HG02623 (cell line): ENCODE measurements around the gene MCF2L2.
"Not testable (repeated sequence)": the region's sequence is repeated elsewhere in the genome, so short reads cannot be mapped to it uniquely, and the experiment has no call there.

Experiments used
- ATAC-seq: cut with Tn5 transposase; IDR thresholded peaks from one replicate; pipeline ENCODE4 v1.9.1; 2021; ENCODE audit warnings: moderate library complexity; ENCODE audit not compliant: unreplicated experiment

MCF2L2 gene

DNA sequence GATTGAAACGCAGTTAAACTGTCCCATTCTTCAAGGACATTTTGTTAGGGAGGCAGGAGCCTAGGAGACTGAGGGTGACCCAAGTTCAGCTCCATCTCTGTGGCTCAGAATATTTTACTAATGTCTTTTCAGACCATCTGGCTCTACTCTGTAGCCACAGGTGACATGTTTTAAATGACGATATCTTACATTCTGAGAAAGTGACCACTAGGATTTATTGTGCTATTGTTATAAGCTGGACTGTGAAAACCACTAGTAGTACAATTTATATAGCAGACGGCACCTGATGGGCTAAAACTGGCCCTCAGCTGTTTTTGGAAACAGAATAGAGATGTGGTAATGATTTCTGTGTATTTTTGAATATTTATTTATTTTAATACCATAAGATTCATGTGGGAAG, 55.5 kb downstream of the MCF2L2 start:
- ATAC-seq, result no peak

DNA sequence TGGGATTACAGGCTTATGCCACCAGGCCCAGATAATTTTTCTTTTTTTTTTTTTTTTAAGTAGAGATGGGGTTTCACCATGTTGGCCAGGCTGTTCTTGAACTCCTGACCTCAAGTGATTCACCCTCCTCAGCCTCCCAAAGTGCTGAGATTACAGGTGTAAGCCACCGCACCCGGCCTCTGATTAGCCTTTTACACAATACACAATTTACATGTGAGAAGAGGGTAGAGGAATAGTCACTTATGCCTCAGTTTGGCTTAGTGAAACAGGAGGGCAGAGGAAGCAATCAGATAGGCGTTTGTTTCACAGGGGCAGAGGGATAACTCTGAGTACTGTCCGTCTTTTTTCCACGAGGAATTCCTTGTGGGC, 56.8 kb downstream of the MCF2L2 start:
- ATAC-seq, result not testable (repeated sequence)

DNA sequence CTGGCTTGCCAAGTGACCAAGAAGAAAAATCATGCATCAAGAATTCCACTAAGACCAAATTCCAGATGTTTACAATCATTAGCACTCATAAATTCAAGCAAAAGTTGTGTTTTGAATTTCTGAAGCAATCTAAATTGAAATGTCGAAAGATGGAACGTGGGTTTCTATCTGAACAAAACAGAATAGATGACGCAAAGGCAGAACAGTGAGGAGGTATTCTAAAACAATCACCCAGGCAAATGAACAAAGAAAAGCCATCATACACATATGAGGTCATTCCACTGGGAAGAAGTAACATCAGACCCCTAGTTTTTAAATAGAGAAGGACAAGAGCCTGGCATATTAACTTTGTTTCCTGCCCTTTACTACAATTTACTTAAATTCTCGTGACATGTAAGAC, 58.0 kb downstream of the MCF2L2 start:
- no peak for ATAC-seq

DNA sequence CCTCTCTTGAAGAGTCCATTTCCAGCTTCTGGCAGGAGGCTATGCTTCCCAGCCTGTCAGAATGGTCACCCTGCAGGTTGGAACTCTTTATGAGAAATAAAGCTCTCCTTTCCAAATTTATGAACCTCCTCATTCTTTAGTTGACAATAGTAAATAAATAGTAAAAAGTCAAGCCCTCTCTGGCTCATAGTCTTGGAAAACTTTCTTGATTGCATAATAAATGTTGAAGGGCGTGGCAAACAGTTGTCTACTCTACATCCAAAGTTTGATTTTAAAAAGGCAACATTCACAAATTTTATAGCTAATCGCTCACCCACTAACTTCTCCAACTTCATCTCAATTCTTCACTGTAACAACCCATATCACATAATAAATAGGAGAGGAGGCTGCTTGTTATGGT, 58.8 kb downstream of the MCF2L2 start:
- ATAC-seq, result no peak

- no peak for ATAC-seq
These were observed 59.3 kb downstream of the MCF2L2 start for GRCh38 chr3:183369117-183369516.

- no peak for ATAC-seq
These were observed 67.3 kb downstream of the MCF2L2 start for GRCh38 chr3:183360971-183361624.

DNA sequence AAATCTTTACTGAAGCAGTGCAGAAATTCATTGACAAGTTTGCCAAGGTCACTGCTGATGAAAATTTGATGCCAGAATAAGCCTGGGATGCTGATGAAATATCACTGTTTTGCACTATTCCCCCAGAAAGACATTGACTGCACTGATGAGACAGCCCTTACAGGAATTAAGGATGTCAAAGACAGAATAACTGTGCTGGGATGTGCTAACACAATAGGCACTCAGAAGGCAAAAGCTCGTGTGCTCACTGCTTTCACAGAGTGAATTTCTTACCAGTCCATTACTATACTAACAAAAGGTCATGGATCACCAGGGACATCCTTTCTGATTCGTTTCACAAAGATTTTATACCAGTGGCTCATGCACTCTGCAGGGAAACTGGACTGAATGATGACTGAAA, 69.4 kb downstream of the MCF2L2 start:
- no peak for ATAC-seq

DNA sequence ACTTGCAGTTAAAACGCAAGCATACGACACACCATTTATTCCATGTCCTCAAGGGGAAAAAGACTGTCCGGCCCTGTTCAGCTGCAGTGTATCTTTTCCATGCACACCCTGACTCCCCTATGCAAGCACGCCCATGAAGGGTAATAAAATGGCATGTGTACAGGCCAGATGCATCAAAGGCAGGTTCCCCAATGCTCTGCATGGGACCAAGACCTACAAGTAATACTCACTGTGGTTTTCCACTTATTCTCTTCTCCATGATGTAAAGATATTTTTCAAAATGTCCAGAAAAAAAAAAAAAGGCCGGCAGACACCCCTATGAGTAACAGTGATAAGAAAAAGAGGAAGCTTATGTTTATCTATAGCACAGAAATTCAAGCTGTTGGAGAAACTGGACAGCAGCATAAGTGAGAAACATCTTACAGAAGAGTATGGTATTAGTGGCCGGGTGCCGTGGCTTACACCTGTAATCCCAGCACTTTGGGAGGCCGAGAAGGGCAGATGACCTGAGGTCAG, 70.8 kb downstream of the MCF2L2 start:
- no peak for ATAC-seq

DNA sequence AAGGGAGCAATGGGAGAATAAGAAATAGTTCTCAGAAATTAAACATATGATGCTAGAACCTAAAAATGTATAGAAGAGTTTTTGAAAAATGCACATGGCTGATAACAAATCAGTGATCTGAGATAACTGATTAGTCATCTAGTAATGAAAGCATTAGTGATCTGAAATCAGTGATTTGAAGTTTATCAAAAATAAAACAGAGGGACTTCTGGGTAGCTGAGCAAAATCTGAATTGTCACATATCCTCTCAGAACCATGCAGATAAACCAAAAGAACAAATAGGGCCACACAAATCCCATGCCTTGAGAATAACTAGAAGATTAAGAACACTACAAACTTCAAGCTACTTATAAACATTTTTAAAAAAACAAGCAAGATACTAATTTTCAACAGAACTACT, 71.5 kb downstream of the MCF2L2 start:
- no peak for ATAC-seq

GRCh38 chr3:183354874-183355273, 73.5 kb downstream of the MCF2L2 start:
- no peak for ATAC-seq

GRCh38 chr3:183354325-183354831, 74.0 kb downstream of the MCF2L2 start:
- no peak for ATAC-seq

GRCh38 chr3:183353421-183353820, 75.0 kb downstream of the MCF2L2 start:
- no peak for ATAC-seq

- ATAC-seq, result no peak
These were observed 78.3 kb downstream of the MCF2L2 start for GRCh38 chr3:183350164-183350563.

- ATAC-seq, result no peak
These were observed 78.8 kb downstream of the MCF2L2 start for GRCh38 chr3:183349421-183350157.

DNA sequence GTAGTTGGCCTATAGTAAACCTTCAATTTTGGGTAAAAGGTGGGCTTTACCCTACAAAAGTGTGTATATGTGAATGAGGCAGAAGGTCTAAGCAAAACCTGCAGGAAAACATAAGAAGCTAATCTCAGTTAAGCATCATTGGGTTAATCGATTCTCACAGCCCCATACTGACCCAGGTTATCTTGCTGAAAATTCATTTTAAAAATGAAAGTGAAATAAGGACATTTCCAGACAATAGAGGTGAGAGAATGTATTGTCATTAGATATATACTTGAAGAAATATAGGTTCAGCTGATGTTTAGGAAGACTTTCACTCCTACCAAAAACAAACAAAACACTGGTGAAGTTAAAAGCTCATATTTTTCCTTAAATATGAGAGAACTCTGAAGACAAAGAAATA, 85.6 kb downstream of the MCF2L2 start:
- no peak for ATAC-seq

GRCh38 chr3:183341545-183342288, 86.7 kb downstream of the MCF2L2 start:
- no peak for ATAC-seq

- ATAC-seq, result no peak
These were observed 88.2 kb downstream of the MCF2L2 start for GRCh38 chr3:183340222-183340621.

GRCh38 chr3:183339461-183340086, 88.8 kb downstream of the MCF2L2 start:
- ATAC-seq, result no peak

DNA sequence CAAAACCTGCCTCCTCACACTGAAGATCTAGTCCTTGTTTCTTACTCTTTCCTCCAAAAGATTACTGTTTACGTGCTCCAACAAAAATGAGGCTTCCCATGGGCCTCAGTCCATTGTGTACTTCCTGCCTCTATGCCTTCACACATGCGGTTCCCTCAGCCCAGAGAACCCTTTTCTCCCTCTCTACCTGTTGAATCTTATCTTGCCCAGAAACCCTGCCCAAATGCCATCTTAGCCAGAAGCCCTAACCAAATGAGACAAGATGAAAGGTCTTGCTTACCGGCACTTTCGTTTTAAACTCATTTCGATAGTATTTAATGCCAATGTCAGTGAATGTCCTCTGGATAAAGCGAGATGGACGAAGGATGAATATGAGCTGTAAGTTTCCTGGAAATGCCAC, 89.9 kb downstream of the MCF2L2 start:
- ATAC-seq, result no peak

GRCh38 chr3:183332487-183332886, 95.9 kb downstream of the MCF2L2 start:
- no peak for ATAC-seq

DNA sequence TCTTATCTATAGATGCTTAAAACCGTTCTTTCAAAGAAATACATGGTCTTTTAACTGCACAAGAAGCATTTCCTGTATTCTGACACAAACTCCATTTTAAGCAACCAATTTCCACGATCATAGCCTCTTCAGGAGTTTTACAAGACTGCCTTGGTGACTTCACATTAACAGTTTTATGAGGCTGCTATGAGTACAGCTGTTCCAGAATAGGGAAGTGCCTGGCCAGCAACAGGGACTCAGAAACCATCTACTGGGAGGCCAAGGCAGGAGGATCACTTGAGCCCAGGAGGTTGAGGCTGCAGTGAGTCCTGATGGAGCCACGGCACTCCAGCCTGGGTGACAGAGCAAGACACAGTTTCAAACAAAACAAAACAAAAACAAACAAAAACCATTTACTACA, 96.9 kb downstream of the MCF2L2 start:
- no peak for ATAC-seq
